Panc1 (cell line): Measurements from ENCODE around the gene HHIP. TPM values are rescaled to one million over a fixed set of nuclear protein-coding genes. Genes with fewer than 3 reads are reported as not detected.

Experiments
- ATAC-seq: fragments of 200-7000 bp; cut with Tn5 transposase; 2 replicates; pipeline ENCODE4 v1.9.1; 2020; ENCODE audit warnings: mild to moderate bottlenecking, moderate library complexity
- BruUV-seq: library from RNA; stranded (reverse); fragments of 400-500 nt; replicated peaks from 2 replicates; lab custom pipeline; 2021; lab: Mats Ljungman, UMichigan
- CTCF ChIA-PET: fragments of 300-600 bp; sonication (Branson Sonifier 250); formaldehyde crosslinking; loops from one replicate; lab custom pipeline; 2022; ENCODE audit warnings: antibody characterized with exemption; lab: Charles Lee
- POLR2A ChIA-PET: fragments of 300-600 bp; sonication (Branson Sonifier 250); formaldehyde crosslinking; loops from one replicate; lab custom pipeline; 2022; ENCODE audit warnings: antibody characterized with exemption; lab: Charles Lee
- DNase-seq: peaks from one replicate; pipeline ENCODE4 v3.0.0-alpha.2; 2010; ENCODE audit warnings: low read depth, low spot score
- H3K27ac ChIP-seq: 2 replicates; pipeline ENCODE4 v1.5.1; 2011; ENCODE audit warnings: mild to moderate bottlenecking, low read length, inconsistent platforms
- H3K27me3 ChIP-seq: fragments of 200-500 bp; sonication (Bioruptor generic); 2 replicates; pipeline ENCODE4 v1.6.0; 2014; ENCODE audit warnings: low read length, inconsistent platforms; ENCODE audit not compliant: control insufficient read depth, insufficient read depth
- H3K36me3 ChIP-seq: fragments of 200-500 bp; sonication (Bioruptor generic); 2 replicates; pipeline ENCODE4 v1.5.1; 2014; ENCODE audit warnings: inconsistent platforms, mild to moderate bottlenecking, low read length, moderate library complexity; ENCODE audit not compliant: control insufficient read depth, insufficient read depth
- H3K4me1 ChIP-seq: 2 replicates; pipeline ENCODE4 v1.5.1; 2011; ENCODE audit warnings: inconsistent platforms, mild to moderate bottlenecking, low read length, moderate library complexity; ENCODE audit not compliant: control insufficient read depth, insufficient read depth
- H3K4me3 ChIP-seq, 2 experiments: 2 replicates each; pipeline ENCODE4 v1.5.1; 2011 to 2012; ENCODE audit warnings: low read depth in 2 of 2, low read length in 2 of 2, mild to moderate bottlenecking in 2 of 2, inconsistent platforms in 1 of 2, moderate library complexity in 1 of 2
- H3K9me3 ChIP-seq: fragments of 200-500 bp; sonication (Bioruptor generic); 2 replicates; pipeline ENCODE4 v1.5.1; 2014; ENCODE audit warnings: low read depth, mild to moderate bottlenecking, inconsistent platforms, low read length, moderate library complexity; ENCODE audit not compliant: control insufficient read depth, insufficient read depth
- POLR2AphosphoS5 ChIP-seq: IDR thresholded peaks from 2 replicates; pipeline ENCODE4 v1.6.1; 2012; ENCODE audit warnings: mild to moderate bottlenecking, low read depth, low read length, moderate library complexity
- SIN3A ChIP-seq: IDR thresholded peaks from 2 replicates; pipeline ENCODE4 v1.6.1; 2012; ENCODE audit warnings: low read depth, mild to moderate bottlenecking, low read length, moderate library complexity, borderline replicate concordance; ENCODE audit not compliant: insufficient read depth
- TCF7L2 ChIP-seq: IDR thresholded peaks from 2 replicates; pipeline ENCODE4 v1.6.1; 2011; ENCODE audit warnings: mild to moderate bottlenecking, low read depth, low read length, inconsistent platforms
- in situ Hi-C: cut with HindIII; loops from 2 replicates; pipeline ENCODE4 v1.10.0; 2016; ENCODE audit warnings: low sequenced_read_pairs, low pct_unique_long_range_greater_than_20kb
- intact Hi-C: fragments of 100-400 bp; cut with micrococcal nuclease; formaldehyde crosslinking; loops from one replicate; pipeline ENCODE4 v1.10.0; 2022; ENCODE audit not compliant: unreplicated experiment
- total RNA-seq: library from RNA; stranded (reverse); gene quantifications from one replicate; pipeline ENCODE4 v1.2.1, GENCODE V29; 2021; ENCODE audit not compliant: unreplicated experiment
- TF ChIP-seq, protein P1 (sequence below), 2 experiments: IDR thresholded peaks; 2 replicates each; pipeline ENCODE4 v1.6.1; 2011 to 2012; ENCODE audit warnings: low read depth in 2 of 2, control low read depth in 1 of 2, low read length in 1 of 2, mild to moderate bottlenecking in 1 of 2, moderate library complexity in 1 of 2; ENCODE audit not compliant: insufficient read depth in 1 of 2
- TF ChIP-seq, protein P2 (sequence below): fragments of 450-650 bp; IDR thresholded peaks from 2 replicates; pipeline ENCODE4 v1.5.1; 2017; ENCODE audit warnings: mild to moderate bottlenecking

Gene HHIP
- total RNA-seq, 1 experiment from 2014 or later: 0.08 TPM

GRCh38 chr4:144711700-144712456, 65.9 kb downstream of the HHIP start:
- no peaks in the 10 kb centered on the region for H3K9me3 ChIP-seq
- TF ChIP-seq, protein P1, sequence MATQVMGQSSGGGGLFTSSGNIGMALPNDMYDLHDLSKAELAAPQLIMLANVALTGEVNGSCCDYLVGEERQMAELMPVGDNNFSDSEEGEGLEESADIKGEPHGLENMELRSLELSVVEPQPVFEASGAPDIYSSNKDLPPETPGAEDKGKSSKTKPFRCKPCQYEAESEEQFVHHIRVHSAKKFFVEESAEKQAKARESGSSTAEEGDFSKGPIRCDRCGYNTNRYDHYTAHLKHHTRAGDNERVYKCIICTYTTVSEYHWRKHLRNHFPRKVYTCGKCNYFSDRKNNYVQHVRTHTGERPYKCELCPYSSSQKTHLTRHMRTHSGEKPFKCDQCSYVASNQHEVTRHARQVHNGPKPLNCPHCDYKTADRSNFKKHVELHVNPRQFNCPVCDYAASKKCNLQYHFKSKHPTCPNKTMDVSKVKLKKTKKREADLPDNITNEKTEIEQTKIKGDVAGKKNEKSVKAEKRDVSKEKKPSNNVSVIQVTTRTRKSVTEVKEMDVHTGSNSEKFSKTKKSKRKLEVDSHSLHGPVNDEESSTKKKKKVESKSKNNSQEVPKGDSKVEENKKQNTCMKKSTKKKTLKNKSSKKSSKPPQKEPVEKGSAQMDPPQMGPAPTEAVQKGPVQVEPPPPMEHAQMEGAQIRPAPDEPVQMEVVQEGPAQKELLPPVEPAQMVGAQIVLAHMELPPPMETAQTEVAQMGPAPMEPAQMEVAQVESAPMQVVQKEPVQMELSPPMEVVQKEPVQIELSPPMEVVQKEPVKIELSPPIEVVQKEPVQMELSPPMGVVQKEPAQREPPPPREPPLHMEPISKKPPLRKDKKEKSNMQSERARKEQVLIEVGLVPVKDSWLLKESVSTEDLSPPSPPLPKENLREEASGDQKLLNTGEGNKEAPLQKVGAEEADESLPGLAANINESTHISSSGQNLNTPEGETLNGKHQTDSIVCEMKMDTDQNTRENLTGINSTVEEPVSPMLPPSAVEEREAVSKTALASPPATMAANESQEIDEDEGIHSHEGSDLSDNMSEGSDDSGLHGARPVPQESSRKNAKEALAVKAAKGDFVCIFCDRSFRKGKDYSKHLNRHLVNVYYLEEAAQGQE (IDR thresholded peaks at IDR 0.05; ENCODE audit: insufficient read depth in 1 of 2, low read depth in 2 of 2, low read length in 1 of 2): no peak
- TF ChIP-seq, protein P2, sequence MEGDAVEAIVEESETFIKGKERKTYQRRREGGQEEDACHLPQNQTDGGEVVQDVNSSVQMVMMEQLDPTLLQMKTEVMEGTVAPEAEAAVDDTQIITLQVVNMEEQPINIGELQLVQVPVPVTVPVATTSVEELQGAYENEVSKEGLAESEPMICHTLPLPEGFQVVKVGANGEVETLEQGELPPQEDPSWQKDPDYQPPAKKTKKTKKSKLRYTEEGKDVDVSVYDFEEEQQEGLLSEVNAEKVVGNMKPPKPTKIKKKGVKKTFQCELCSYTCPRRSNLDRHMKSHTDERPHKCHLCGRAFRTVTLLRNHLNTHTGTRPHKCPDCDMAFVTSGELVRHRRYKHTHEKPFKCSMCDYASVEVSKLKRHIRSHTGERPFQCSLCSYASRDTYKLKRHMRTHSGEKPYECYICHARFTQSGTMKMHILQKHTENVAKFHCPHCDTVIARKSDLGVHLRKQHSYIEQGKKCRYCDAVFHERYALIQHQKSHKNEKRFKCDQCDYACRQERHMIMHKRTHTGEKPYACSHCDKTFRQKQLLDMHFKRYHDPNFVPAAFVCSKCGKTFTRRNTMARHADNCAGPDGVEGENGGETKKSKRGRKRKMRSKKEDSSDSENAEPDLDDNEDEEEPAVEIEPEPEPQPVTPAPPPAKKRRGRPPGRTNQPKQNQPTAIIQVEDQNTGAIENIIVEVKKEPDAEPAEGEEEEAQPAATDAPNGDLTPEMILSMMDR: no peak
- TF ChIP-seq SIN3A (no peak), TCF7L2 (no peak), POLR2AphosphoS5 (no peak)
- ATAC-seq (no peak), DNase-seq (no peak)
- no TSS peak for BruUV-seq
- H3K36me3 ChIP-seq: no peaks in the 10 kb centered on the region
- H3K27ac ChIP-seq: no peak overlapping the region
- ChIA-PET POLR2A (no interaction called here), CTCF (no interaction called here)
- in situ Hi-C loops: no loop called here
- no peaks in the 10 kb centered on the region for H3K27me3 ChIP-seq
- no peaks in the 10 kb centered on the region for H3K4me1 ChIP-seq
- H3K4me3 ChIP-seq: no peak overlapping the region
- intact Hi-C loops: no loop called here

DNA sequence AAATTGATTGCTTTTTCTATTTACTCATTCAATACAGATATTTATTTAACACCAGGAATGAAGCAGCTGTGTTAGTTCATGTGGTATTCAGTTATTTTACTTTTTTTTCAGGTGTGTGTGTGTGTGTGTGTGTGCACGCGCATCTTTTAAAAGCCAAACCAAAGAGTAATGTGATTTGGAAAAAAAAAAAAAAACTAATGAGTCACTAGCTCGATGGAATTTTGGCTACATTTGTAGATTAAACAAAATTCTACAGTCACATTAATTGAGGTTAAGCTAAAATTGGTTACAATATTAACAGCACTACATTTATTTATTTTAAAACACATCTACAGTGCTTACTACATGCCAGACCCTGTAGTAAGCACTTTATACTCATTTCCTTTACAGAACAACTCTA, 66.8 kb downstream of the HHIP start:
- no peak overlapping the region for H3K27ac ChIP-seq
- ATAC-seq: no peak

More for the DNA sequence above, 66.8 kb downstream of the HHIP start:
- Histone ChIP-seq H3K9me3 (no peaks in the 10 kb centered on the region), H3K27me3 (no peaks in the 10 kb centered on the region), H3K36me3 (no peaks in the 10 kb centered on the region), H3K4me1 (no peaks in the 10 kb centered on the region), H3K4me3 (no peak overlapping the region)
- CTCF ChIA-PET: no interaction called here
- in situ Hi-C loops (no loop called here), intact Hi-C loops (no loop called here)
- POLR2A ChIA-PET: no interaction called here
- BruUV-seq: no TSS peak
- TF ChIP-seq TCF7L2 (no peak), POLR2AphosphoS5 (no peak), SIN3A (no peak)
- TF ChIP-seq, protein P1 (IDR thresholded peaks at IDR 0.05; ENCODE audit: insufficient read depth in 1 of 2, low read depth in 2 of 2, low read length in 1 of 2): no peak
- TF ChIP-seq, protein P2: no peak
- no peak for DNase-seq
